GM18867 (cell line): ENCODE results near the gene PRSS53.
"Not testable (repeated sequence)": the region's sequence is repeated elsewhere in the genome, so short reads cannot be mapped to it uniquely, and the experiment has no call there.

ENCODE experiments used
- ATAC-seq: cut with Tn5 transposase; IDR thresholded peaks from one replicate; pipeline ENCODE4 v1.9.1; 2021; ENCODE audit warnings: mild to moderate bottlenecking, moderate library complexity; ENCODE audit not compliant: unreplicated experiment

Gene PRSS53

DNA sequence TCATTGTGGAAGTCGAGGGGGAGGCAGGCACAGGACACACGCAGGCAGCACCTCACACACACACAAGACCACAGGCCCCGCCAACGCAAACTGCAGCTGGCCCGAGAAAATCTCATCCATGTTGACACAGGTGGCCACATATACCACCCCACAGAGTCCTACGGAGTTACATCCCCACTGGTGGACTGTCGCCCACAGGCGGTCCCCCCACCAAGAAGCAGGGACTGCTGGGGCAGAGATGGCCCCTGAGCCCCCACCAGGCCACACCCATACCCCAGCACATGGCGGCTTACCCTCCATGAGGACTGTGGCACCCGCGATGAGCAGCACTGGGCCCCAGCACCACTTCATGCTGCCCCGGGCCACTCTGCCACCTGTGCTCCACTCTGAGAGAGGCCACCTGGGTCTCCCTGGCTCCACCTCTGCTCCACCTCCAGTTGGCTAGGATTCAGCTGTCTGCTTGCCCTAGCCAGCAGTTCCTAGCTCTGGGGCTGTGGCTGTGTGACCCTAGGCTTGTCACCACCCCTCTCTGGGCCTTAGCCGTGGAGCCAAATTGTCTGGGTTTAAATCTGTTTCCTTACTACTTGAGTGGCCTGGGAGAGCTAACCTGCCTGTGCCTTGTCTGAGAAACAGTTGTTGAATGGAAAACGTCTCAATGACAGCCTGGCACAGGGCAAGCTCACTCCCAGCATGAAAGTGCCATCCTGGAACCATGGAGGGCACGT lies at the start of gene PRSS53:
TSS of gene PRSS53 (minus strand) at position 485 of the 725 bp plus-strand sequence. CDS start at position 351, 134 bp downstream.
- ATAC-seq = no peak

DNA sequence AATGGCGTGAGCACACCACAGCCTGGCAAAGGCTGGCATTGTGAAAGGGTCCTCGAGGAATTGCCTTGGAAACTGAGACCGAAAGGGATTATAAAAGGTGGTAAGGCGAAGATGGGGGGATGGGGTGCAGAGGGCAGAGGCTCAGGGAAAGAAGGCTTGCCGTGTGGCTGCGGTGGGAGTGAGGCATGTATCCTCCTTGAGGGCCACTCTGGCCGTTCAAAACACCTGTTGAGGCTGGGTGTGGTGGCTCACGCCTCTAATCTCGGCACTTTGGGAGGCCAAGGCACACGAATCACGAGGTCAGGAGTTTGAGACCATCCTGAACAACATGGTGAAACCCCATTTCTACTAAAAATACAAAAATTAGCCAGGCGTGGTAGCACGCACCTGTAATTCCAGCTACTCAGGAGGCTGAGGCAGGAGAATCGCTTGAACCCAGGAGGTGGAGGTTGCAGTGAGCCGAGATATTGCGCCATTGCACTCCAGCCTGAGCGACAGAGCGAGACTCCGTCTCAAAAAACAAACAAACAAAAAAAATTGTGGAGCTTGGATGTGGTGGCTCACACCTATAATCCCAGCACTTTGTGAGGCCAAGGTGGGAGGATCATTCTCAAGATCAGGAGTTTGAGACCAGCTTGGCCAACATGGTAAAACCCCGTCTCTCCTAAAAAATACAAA lies 48.2 kb upstream of the PRSS53 start:
- not testable (repeated sequence) for ATAC-seq

DNA sequence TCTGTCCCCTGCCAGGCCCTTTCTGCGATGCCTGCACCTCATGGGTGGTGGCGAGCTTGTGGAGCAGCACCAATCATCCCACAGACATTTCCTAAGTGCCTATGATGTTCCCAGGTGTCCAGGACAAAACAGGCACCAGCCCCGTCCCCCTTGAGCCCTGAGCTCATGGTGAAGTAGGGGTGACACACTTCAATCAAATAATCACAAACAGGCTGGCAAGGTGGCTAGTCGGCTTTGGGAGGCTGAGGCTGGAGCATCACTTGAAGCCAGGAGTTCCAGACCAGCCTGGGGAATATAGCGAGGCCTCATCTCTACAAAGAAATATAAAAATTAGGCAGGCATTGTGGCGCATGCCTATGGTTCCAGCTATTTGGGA lies 47.5 kb upstream of the PRSS53 start:
- no peak for ATAC-seq

DNA sequence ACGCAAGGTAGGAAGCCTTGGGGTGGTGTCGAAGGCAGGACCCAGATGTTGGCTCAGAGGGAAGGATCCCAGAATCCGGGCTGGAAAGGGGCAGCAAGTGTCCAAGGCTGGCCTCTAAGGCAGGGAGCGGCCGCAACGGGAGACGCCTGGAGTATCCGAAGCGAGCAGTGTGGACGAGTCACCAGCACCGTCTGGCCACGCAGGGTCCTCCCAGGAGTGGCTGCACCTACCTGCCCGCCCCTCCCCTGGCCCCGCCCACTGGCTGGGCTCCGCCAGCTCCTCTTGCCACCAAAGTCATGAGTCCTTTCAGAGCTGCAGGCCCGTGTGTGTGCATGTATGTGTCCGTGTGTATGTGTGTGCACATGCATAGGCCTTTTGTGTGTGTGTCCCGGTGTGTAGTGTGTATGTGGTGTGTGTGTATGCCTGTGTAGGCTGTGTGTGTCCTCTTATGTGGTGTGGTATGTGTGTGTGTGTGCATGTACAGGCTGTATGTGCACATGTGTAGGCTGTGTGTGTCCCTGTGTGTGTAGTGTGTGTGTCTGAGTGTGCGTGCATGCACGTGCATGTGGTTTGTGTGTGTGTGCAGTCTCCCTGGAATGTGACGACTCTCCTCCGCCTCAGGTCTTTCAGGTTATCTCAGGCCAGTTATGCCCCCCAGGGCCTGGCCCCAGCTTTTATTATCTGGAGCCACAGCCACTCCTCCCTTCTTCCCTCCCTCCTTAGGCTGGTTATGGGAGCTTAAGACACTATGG lies 47.0 kb upstream of the PRSS53 start, which contains the start of gene PRSS8:
TSS of gene PRSS8 (minus strand) at position 193 of the 752 bp plus-strand sequence. CDS start 229 bp downstream, outside the sequence.
- ATAC-seq = no peak

DNA sequence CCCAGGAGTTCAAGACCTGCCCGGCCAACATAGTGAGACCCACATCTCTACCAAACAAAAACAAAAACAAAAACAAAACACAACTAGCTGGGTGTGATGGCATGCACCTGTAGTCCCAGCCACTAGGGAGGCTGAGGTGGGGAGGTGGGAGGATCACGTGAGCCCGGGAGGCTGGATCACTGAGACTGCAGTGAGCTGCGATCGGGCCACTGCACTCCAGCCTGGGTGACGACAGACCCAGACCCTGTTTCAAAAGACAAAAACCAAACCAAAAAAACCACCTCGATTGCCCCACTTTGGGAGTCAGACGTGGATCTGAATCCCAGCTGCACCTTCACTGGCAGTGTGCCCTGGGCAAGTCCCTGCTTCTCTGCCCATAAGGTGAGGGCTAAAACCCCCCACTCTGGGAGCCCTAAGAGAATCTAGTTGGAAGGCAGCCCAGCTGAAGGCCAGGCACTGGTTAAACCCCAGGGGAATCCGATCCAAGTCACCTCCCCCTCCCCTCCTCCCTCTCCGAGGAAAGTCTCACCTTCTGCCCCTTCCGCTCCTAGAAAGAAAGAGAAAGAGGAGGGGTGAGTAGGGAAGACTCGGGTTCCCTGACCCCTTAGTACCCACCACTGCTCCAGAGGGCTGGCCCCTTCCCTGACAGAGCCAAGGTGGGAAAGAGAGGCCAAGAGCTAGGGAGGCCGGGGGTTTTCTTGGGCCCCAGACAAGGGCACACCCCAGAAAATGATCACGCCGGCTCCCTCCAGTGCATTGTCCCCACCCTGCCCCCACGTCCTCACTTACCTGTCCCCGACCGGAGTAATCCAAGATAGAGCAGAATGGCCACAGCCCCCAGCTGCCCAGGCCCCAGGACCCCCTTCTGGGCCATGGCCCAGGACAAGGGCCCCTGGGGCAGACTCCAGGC lies 46.1 kb upstream of the PRSS53 start:
- no peak for ATAC-seq

DNA sequence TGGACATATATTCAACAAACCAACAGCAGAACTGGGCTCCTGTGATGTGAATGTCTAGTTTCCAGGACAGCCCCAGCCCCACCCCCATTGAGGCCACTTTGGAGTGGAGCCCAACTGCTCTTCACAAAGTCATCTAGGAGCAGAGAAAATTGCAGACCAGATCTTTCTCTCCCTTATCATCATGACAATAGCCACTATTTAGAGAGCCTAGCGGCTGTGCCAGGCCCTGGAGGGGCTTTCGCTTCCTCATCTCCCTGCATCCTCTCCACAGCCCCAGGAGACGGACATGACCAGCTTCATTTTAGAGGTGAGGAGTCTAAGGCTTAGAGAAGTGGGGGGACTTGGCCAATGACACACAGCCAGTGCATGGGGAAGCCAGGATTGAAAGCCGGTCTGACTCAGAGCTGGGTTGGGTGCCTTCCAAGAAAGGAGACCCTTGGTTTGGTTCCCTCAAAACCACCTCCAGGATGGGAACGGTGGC lies 45.4 kb upstream of the PRSS53 start:
- no peak for ATAC-seq

DNA sequence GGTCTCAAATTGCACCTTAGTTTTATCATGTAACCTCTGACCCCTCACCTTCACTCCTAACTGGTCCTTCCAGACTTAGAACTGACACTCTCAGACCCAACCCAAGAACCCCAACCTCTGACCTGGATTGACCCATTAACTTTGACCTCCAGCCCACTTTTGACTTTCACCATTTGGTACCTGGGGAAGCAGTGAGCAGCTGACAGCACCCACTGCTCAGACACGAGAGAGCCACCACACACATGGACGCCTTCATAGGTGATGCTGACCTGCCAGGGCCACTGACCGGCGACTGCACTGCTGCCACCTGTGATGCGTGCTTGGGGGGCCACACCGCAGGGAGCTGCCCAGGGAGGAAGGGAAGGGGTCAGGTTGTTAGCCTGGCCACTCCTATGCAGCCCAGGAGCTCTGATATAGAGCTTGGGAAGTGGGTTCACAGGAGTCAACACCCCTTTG lies 44.3 kb upstream of the PRSS53 start:
- ATAC-seq = no peak

DNA sequence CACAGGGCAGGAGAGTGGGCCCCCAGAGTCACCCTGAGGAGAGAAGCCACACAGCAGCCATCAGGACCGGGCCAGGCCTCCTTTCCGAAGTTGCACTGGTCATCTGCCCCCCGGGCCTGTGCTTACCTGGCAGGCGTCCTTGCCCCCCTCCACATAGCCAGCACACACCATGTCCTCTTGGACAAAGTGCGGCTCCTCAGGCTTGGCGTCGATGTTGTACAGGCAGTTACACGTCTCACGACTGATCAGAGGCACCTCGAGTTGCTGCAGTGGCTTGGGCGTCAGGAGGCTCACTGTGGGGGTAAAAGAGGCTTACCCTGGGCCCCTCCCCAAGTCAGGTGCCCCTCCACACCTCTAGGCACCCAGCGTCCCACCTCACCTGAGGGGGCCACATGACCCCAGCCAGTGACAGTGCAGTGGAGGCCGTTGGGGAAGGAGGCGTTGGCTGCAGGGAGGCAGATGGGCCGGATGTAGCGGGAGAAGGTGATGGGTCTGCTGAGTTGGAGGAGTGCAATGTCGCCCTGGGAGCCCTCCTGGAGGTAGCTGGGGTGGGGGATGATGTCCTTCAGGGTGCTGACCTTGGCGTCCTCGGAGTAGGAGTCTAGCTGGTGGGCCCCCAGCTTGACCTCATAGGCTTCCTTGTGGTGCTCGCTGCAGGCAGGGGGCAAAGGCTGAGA lies 43.7 kb upstream of the PRSS53 start:
- no peak for ATAC-seq

DNA sequence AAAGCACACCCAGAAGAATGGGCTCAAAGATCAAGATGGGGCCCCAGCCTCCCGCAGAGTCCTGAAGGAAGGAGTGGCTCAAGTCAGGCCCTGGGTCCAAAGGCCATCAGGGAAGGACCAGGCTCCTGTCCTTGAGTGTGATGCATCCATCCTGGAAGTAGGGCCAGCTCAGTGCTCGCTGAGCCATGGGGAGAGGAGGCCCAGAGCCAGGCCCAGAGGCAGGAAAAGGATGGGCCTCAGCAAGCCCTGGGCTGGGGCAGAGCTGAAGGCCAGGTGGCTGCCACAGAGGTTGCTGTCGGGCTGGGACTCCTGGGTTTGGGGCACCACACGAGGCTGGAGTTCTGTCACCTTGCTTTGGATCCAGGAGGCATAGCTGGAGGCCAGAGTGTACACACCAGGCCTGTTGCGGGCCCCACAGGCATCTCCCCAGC lies 43.1 kb upstream of the PRSS53 start:
- ATAC-seq = no peak

DNA sequence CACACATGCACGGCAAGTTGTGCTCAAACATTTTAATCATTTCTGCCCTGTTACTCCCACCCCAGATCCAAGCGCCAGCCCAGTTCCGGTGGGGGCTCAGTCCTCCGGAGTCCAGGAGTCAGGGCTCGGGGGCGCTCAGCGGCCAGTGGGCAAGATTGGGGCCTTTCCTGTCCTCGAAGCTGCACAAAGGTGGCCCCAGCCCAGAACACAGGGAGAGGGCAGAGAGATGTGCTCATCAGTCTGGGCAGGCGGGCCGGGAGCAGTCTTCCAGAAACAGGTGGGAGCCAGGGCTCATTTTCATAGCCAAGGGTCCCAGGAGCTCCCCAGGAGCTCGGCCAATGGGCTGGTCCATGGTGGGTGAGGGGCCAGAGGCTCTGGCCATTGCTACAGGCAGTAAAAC lies 42.7 kb upstream of the PRSS53 start:
- ATAC-seq = no peak

DNA sequence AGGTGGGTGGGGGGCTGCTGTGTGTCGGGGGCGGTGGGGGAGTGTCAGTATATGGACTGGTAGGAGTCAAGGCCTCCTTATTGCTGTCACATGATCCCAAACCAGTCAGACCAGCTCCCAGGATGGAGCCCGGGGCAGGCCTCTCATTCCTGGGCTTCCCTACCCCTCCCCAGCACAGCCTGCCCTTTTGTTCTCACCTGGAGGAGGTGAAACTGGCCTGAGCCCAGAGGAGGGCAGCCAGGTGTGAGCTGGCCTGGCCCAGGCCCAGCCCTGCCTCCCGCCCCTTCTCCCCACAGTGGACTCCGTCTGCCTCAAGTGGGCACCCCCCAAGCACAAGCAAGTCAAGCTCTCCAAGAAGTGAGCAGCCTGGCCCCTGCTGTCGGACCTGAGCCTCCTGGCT lies 42.2 kb upstream of the PRSS53 start:
- ATAC-seq = no peak

DNA sequence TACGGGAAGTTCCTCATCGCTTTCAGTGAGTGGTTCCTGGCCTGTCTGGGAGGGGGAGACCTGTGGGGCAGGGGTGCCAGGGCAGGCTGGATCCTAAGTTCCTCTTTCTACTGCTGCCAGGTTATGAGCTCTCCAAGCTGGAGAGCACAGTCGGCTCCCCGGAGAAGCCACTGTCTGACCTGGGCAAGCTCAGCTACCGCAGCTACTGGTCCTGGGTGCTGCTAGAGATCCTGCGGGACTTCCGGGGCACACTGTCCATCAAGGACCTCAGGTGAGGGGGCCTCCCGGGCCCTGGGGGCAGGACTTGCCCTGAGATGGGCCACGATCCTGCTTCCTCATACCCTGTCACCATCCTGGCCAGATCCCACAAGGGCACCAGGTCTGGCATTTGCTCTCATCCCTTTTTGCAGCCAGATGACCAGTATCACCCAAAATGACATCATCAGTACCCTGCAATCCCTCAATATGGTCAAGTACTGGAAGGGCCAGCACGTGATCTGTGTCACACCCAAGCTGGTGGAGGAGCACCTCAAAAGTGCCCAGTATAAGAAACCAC lies 41.7 kb upstream of the PRSS53 start:
- ATAC-seq = no peak

DNA sequence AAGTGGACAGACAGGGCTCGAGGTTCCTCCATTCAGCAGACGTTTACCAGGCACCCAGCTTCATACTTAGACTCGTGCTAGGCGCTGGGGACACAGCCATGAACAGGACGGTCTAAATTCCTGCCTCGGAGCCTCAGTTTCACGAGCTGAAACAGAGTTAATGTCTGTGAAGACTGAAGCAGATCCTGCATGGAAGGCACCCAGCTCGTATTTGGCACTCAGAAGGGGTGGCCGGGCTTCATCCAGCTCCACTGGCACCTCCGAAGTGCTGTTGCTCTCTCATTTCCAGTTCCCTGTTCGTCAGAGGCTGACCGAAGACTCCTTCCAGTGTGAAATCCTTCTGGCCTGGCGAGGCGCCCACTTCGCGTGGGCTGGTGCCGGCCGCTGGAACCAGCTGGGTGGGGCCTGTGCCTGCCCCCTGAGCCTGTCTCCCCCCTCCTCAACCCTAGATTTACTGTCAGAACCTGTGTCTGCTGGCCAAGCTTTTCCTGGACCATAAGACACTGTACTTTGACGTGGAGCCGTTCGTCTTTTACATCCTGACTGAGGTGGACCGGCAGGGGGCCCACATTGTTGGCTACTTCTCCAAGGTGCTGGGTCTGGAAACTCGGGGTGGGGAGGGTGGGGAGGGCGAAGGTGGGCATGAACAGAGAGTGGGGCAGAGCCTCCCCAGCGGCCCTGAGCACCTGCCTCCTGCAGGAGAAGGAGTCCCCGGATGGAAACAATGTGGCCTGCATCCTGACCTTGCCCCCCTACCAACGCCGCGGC lies 41.0 kb upstream of the PRSS53 start:
- no peak for ATAC-seq

DNA sequence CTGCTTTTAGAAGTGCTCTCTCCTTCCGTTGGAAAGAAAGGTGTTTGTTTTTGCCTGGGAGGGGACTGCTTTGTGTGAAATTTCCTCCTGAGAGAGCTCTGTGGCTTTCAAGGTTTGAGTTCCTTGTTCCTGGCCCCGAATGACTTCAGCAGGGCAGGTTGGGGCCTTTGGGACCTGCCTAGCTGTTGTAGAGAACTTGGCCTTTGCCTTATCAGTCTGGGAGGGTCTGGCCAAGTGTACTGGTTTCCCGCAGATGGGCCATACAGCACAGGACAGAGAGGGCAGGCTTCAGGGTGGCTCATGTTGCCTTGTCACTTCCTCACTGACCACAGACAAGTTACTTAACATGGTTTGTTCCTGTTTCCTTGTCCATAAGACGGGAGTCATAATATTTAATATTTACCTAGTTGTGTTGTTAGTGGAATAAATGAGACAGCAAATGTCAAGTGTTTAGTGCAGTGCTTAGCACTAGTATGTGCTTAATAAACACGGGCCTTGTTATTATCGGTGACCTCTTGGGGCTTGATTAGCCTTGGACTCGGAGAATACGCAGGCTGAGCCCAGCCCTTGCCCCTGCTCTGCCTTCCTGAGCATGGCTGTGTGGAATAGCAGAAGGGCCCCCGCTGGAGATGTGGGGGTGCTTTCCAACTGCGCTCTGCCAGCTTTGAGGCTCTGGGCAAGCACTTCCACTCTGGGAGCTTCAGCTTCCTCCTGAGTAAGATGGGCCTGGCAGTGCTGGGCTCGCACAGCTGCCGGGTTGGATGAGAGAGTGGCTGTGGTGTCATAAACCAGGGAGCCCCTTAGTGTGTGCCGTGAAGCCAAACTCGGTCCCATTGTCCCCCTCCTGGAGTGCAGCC lies 40.2 kb upstream of the PRSS53 start:
- no peak for ATAC-seq

DNA sequence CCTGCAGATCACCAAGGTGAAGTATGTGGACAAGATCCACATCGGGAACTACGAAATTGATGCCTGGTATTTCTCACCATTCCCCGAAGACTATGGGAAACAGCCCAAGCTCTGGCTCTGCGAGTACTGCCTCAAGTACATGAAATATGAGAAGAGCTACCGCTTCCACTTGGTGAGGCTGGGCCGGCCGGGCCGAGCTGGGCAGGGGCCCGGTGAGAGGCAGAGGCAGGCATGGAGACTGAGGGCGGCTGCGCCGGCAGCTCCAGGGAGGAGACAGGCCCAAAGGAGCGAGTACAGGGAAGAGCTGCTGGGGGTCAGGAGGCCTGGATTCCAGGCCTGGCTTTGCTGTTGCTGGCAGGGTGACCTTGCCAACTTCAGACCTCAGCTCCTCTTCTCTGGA lies 38.4 kb upstream of the PRSS53 start:
- ATAC-seq = no peak

DNA sequence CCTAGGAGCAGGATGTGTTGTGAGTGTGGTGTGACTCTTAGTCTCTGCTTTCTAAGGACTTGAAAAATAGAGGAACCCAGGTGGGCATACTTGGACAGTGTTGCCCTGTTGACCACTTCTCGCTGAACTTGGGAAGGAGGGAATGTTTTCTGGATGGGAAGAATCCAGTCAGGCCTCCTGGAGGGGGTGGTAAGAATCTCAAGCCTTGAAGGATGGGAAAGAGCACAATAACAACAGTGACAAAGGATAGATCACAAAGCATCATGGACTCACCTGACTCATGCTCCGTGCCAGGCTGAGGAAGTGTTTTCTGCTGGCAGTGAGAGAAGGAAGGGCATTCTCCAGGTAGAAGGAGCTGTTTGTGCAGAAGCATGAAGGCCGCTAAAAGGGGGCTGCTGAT lies 37.1 kb upstream of the PRSS53 start:
- no peak for ATAC-seq

DNA sequence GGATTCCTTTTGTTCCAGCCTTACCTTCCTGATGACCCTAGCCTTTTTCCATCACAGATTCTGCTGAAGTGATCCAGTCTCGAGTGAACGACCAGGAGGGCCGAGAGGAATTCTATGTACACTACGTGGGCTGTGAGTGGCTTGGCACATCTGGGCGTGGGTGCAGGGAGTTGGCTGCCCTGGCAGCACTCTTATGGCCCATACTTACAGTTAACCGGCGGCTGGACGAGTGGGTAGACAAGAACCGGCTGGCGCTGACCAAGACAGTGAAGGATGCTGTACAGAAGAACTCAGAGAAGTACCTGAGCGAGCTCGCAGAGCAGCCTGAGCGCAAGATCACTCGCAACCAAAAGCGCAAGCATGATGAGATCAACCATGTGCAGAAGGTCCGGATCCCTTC lies 31.4 kb upstream of the PRSS53 start:
- ATAC-seq = no peak
